Measurements from ENCODE around the gene BAHCC1. TPM values are rescaled to one million over a fixed set of nuclear protein-coding genes. Genes with fewer than 3 reads are reported as not detected.
A peak's percentile ranks its signal among the peaks of the same experiment; 100 is the strongest.

The BAHCC1 gene
- total RNA-seq, 2 experiments from 2014 or later = 0.05 TPM; not detected in 1

DNA sequence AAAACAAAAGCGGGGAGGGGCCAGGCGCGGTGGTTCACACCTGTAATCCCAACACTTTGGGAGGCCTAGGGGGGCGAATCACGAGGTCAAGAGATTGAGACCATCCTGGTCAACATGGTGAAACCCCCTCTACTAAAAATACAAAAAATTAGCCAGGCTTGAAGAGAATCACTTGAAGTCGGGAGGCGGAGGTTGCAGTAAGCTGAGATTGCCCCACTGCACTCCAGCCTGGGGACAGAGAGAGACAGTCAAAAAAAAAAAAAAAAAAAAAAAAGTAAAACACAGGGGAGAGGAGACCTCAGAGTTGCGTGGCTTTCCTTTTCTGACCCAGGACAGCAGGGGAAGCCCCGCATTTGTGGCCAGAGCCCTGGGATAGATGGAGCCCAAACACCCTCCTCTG, 97.4 kb downstream of the BAHCC1 start:
- intact Hi-C loops (cut with DNase I, micrococcal nuclease) = no loop called here
- H3K9me3 Mint-ChIP-seq (ENCODE audit: low read depth) = no peaks in the 10 kb centered on the region
- peaks cover 2% of the 10 kb centered on the region for H3K27me3 Mint-ChIP-seq
- POLR2A ChIA-PET = no interaction called here
- no peak overlapping the region for H3K4me3 Mint-ChIP-seq
- no peaks in the 10 kb centered on the region for H3K4me1 Mint-ChIP-seq
- no peak for ATAC-seq
- no peak overlapping the region for H3K27ac Mint-ChIP-seq
- CTCF ChIA-PET = interaction anchor here (0.6 kb wide), 2 partner anchors 715 to 1634 kb away, joined by 4 read pairs; no protein-coding TSS in a partner anchor
- H3K36me3 Mint-ChIP-seq (ENCODE audit: low read depth) = no peaks in the 10 kb centered on the region
- no peak for DNase-seq

DNA sequence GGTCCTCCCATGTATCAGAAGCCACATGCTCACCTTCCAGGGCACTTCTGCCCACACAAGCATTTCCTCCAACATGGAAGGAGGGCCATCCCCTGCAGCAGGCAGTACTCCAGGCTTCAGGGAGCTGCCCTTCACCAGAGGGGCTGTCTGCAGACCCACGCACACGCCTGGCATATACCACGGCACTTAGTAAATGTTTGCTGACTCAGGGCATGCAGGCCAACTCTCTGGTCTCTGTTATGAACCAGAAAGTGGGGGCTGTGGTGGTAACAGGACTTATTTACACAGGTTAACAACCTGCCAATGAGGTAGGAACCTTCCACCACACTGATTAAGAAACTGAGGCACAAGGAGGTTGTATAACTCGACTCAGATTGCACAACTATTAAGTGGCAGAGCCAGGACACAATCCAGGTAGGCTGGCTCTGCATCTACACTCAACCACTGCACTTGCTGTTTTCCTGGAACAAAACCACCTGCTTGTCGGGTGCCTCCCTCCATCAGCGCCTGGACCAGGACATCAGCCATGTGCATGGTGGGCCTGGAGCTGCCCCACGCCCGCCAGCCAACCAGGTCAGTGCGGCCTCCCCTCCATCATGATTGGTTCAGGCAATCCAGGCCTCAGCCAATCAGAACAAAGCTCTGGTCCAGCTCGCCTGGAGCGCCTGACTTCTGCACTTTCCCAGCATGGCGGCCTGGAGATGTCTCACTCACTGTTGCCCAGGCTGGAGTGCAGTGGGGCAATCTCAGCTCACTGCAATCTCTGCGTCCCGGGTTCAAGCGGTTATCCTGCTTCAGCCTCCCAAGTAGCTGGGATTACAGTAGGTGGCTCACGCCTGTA, 98.2 kb downstream of the BAHCC1 start:
- no peaks in the 10 kb centered on the region for H3K4me1 Mint-ChIP-seq
- H3K4me3 Mint-ChIP-seq = no peak overlapping the region
- ChIA-PET POLR2A (interaction anchor here (0.6 kb wide), 1 partner anchor 537 kb away, joined by 6 read pairs; no protein-coding TSS in a partner anchor), CTCF (interaction anchor here (0.6 kb wide), 1 partner anchor 1634 kb away, joined by 4 read pairs; no protein-coding TSS in a partner anchor)
- H3K36me3 Mint-ChIP-seq (ENCODE audit: low read depth) = no peaks in the 10 kb centered on the region
- no peaks in the 10 kb centered on the region for H3K9me3 Mint-ChIP-seq (ENCODE audit: low read depth)
- intact Hi-C loops (cut with DNase I, micrococcal nuclease) = no loop called here
- ATAC-seq (no peak), DNase-seq (no peak)
- peaks cover 6% of the 10 kb centered on the region for H3K27me3 Mint-ChIP-seq
- H3K27ac Mint-ChIP-seq = no peak overlapping the region

DNA sequence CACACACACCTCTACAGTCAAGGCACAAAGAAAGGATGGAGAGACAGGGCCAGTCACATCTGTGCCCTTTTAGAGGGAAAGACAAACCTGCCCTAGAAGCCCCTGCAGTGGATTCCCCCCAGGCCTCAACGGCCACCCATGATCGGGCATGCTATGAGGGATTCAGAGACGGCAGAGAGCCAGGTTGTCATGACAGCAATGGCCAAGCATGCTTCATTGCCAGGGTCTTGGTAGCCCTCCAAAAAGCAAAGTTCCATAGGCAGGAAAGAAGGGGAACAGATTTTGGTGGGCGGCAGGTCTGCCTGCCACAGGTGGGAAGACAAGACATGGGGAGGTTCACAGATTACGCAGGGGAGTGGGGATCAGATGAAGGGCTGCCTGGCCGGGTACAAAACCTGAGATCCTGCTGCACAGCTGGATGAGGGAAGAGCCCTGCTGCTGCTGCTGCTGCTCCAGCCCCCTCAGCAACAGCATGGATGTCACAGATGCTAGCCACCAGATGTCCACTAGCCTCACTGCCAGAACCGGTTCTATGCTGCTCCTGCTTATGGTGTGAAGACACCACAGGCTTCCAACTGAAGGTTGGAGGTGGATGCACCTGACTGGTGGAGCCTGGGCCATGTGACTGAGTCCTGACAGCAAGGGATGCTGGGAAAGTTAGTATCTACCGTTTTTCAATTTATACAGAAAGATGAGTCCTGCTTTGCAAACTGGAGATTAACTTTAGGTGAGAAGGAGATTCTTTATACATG, 99.5 kb downstream of the BAHCC1 start:
- DNase-seq (peak; percentile 51), ATAC-seq (peak; percentile 84)
- H3K27ac Mint-ChIP-seq = no peak overlapping the region
- no peaks in the 10 kb centered on the region for H3K36me3 Mint-ChIP-seq (ENCODE audit: low read depth)
- CTCF ChIA-PET = no interaction called here
- peaks cover 8% of the 10 kb centered on the region for H3K27me3 Mint-ChIP-seq
- H3K4me3 Mint-ChIP-seq = no peak overlapping the region
- H3K4me1 Mint-ChIP-seq = no peaks in the 10 kb centered on the region
- intact Hi-C loops (cut with DNase I, micrococcal nuclease) = no loop called here
- POLR2A ChIA-PET = no interaction called here
- no peaks in the 10 kb centered on the region for H3K9me3 Mint-ChIP-seq (ENCODE audit: low read depth)

DNA sequence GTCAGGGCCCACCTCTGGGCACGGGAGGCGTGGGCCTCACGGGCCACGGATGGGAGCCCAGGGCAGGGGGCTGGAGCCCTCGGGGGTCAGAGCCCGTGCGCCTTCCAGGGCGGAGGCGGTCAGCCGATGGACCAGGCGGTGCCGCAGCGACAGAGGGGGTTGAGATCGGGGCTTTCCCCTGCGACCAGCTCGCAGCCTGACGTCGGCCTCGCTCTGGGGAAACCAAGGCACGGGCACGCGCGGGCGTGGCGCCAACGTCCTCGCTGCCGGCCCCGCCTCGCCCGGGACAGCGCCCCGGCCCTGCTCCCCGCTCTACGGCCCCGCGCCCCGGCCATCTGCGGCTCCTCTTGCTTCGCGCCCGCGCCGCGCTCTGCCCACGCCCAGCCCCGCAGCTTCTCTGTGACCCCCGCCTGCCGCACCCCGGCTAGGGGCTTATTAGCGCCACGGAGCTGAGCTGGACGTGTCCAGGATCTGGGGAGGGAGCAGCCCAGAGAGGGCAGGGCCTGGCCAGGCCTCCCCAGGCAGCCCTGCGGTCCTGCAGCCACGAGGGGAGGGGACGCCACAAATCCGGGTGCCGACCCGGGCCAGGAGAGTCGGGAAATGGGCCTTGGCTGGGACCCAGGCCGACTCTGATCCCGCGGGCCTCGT, 103.8 kb downstream of the BAHCC1 start:
- Mint-ChIP-seq H3K9me3 (ENCODE audit: low read depth) (no peaks in the 10 kb centered on the region), H3K36me3 (ENCODE audit: low read depth) (no peaks in the 10 kb centered on the region), H3K27ac (no peak overlapping the region), H3K4me1 (no peaks in the 10 kb centered on the region), H3K27me3 (peaks cover 8% of the 10 kb centered on the region), H3K4me3 (no peak overlapping the region)
- DNase-seq (no peak), ATAC-seq (no peak)
- intact Hi-C loops (cut with DNase I, micrococcal nuclease) = no loop called here
- POLR2A ChIA-PET = no interaction called here
- CTCF ChIA-PET = interaction anchor here (0.7 to 1.2 kb wide), 2 partner anchors 10 kb away, joined by 3 to 4 read pairs; no protein-coding TSS in a partner anchor

DNA sequence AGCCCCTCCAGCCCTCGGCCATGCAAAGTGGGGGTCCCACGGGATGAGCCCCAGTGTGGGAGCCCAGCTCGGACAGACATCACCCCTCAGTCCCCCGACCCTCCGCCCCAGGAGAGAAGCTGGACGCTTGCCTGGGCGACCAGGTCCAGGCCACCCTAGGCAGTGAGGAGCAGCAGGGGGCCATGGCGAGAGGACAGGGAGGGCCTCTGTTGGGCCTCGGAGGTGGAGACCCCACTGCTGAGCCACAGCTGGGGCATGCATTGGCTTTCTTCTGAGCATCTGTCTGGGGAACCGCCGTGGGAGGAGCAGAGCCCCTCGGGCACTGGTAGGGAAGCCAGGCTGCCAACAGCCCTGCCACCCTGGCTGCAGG, 104.3 kb downstream of the BAHCC1 start:
- no peak overlapping the region for H3K4me3 Mint-ChIP-seq
- CTCF ChIA-PET = interaction anchor here (0.8 kb wide), 1 partner anchor 177 kb away, joined by 3 read pairs; no protein-coding TSS in a partner anchor
- POLR2A ChIA-PET = interaction anchor here (1.4 kb wide), 1 partner anchor 9 kb away, joined by 3 read pairs; no protein-coding TSS in a partner anchor
- no peak overlapping the region for H3K27ac Mint-ChIP-seq
- intact Hi-C loops (cut with DNase I, micrococcal nuclease) = no loop called here
- no peaks in the 10 kb centered on the region for H3K9me3 Mint-ChIP-seq (ENCODE audit: low read depth)
- H3K27me3 Mint-ChIP-seq = peaks cover 8% of the 10 kb centered on the region
- ATAC-seq (no peak), DNase-seq (no peak)
- no peaks in the 10 kb centered on the region for H3K4me1 Mint-ChIP-seq
- H3K36me3 Mint-ChIP-seq (ENCODE audit: low read depth) = no peaks in the 10 kb centered on the region

DNA sequence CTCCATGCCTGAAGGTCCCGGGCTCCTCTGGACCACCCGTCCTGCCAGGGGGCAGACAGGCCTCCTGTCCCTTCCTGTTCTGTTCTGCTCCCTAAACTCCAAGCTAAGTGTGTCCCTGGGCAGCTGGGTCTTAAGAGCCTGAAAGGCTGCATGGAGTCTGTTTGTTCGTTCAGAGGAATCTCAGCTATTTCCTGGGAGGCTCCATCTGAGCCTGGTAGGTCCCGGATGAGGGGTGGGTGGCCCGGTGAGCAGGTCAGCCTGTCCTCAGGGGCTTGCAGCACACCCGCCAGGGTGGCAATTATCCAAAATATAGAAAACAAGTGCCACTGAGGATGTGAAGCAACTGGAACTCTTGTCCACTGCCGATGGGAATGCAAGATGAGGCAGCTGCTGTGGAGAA, 104.8 kb downstream of the BAHCC1 start:
- intact Hi-C loops (cut with DNase I, micrococcal nuclease) = no loop called here
- ChIA-PET POLR2A (interaction anchor here (1.4 kb wide), 1 partner anchor 8 kb away, joined by 3 read pairs; no protein-coding TSS in a partner anchor), CTCF (interaction anchor here (0.8 kb wide), 1 partner anchor 177 kb away, joined by 3 read pairs; no protein-coding TSS in a partner anchor)
- Mint-ChIP-seq H3K4me1 (no peaks in the 10 kb centered on the region), H3K9me3 (ENCODE audit: low read depth) (no peaks in the 10 kb centered on the region), H3K27me3 (peaks cover 8% of the 10 kb centered on the region), H3K27ac (no peak overlapping the region), H3K4me3 (no peak overlapping the region), H3K36me3 (ENCODE audit: low read depth) (no peaks in the 10 kb centered on the region)
- ATAC-seq (no peak), DNase-seq (no peak)

DNA sequence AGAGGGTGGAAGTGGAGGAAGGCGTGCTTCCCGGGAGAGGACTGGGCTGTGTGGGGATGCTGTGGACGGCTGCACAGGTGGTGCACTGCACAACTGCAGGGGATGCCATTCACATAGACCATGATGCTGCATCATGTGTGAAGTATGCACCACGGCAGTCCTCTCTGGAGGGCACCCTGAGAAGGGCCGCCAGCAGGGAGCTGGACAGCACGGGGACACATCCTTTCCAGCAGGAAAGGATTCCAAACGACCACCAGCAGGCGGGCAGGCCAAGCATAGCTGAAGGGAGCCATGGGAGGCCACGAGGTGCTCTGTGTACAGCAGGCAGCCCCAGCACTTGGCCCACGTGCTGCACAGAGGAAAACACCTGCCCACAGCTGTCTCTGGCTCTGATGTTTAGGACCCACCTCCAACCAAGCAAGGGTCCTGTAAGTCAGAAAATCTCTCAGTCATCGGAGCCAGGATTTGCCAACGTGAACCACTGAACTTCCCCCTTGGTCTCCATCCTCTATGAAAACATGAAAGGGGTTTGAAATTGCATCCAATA, 107.3 kb downstream of the BAHCC1 start:
- Mint-ChIP-seq H3K4me3 (no peak overlapping the region), H3K36me3 (ENCODE audit: low read depth) (no peaks in the 10 kb centered on the region), H3K27me3 (peaks cover 5% of the 10 kb centered on the region), H3K9me3 (ENCODE audit: low read depth) (no peaks in the 10 kb centered on the region), H3K27ac (no peak overlapping the region), H3K4me1 (no peaks in the 10 kb centered on the region)
- intact Hi-C loops (cut with DNase I, micrococcal nuclease) = no loop called here
- POLR2A ChIA-PET = no interaction called here
- DNase-seq (no peak), ATAC-seq (no peak)
- CTCF ChIA-PET = no interaction called here

DNA sequence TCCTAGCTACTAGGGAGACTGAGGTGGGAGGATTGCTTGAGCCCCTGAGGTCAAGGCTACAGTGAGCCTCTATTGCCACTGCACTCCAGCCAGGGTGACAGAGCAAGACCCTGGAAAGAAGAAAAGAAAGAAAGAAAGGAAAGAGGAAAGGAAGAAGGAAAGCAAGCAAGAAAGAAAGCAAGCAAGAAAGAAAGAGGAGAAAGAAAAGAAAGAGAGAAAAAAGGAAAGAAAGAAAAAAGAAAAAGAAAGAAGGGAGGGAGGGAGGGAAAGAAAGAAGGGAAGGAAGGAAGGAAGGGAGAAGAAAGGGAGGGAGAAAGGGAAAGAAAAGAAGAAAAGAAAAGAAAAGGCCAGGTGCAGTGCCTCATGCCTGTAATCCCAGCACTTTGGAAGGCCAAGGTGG, 108.4 kb downstream of the BAHCC1 start:
- Mint-ChIP-seq H3K4me1 (peaks cover 2% of the 10 kb centered on the region), H3K27ac (no peak overlapping the region), H3K27me3 (no peaks in the 10 kb centered on the region), H3K9me3 (ENCODE audit: low read depth) (no peaks in the 10 kb centered on the region), H3K36me3 (ENCODE audit: low read depth) (peaks cover 7% of the 10 kb centered on the region), H3K4me3 (no peak overlapping the region)
- intact Hi-C loops (cut with DNase I, micrococcal nuclease) = no loop called here
- ATAC-seq (no peak), DNase-seq (no peak)
- ChIA-PET CTCF (no interaction called here), POLR2A (no interaction called here)

DNA sequence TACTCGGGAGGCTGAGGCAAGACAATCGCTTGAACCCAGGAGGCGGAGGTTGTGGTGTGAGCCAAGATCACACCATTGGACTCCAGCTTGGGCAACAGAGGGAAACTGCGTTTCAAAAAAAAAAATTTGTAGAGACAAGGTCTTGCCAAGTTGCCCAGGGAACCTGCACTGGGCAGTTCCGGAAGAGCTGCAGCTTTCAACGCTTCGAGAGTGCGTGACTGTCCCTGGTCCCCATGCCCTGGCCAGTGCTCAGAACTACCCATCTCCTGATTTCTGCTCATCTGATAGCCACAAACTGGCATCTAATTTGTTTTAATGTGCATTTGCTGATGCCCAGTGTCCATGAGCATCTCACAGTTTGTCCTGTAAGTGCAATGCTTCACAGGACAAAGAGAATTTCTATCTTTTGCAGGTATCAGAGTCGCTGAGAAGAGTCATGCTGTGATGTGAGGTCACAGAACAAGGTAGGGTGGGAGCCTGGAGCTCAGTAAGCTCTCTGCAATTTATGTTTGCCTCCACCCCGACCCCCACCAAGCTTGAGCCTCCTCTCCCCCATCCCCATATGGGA, 113.5 kb downstream of the BAHCC1 start:
- Mint-ChIP-seq H3K36me3 (ENCODE audit: low read depth) (peaks cover 44% of the 10 kb centered on the region), H3K4me1 (peaks cover 12% of the 10 kb centered on the region), H3K9me3 (ENCODE audit: low read depth) (no peaks in the 10 kb centered on the region), H3K27me3 (no peaks in the 10 kb centered on the region), H3K27ac (peak overlapping the region; percentile 86), H3K4me3 (peak overlapping the region; percentile 97)
- intact Hi-C loops (cut with DNase I, micrococcal nuclease) = loop anchor here in 1 of 2 experiments (2.0 kb wide), 2 partner anchors 24 to 114 kb away; partner anchors contain the start of gene BAHCC1
- DNase-seq (peak; percentile 22), ATAC-seq (no peak)
- CTCF ChIA-PET = interaction anchor here (0.6 to 1.4 kb wide), 4 partner anchors 10 to 215 kb away, joined by 3 read pairs; no protein-coding TSS in a partner anchor
- POLR2A ChIA-PET = interaction anchor here (0.6 to 1.0 kb wide), 4 partner anchors 9 to 1662 kb away, joined by 3 to 5 read pairs (median 3); no protein-coding TSS in a partner anchor

DNA sequence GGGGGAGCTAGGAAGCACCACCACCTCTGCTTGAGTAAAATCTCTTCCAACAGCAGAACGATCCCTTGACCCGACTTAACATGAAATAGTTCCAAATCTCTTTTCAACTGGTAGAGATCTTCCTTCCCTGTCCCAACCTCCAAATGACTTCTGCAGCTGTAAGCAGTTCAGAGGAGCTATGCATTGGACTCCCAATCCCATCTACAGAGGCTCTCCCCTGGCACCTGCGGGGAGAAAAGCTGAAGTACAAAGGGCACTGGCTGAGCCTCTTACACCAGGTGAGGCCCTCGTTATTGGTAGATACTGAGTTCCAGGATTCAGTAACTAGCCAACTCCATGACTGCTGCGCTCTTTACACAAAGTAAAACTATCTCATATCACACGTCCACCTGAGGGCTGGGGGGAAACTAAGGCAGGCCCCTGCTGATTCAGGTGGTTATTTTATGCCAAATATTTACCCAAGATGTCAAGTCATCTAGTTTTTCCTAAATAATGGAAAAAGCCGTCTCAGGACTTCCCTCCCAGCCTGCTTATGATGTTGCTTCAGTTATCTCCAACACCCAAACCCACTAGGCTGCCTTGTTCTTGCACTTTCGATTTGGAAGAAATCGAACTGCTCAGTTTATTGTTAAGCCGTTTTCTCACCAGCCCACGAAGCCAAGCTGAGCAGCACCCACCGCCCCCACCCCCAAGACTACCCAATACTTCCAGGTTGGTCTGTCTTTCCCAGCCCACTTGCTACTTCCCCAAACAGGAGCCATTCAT, 114.1 kb downstream of the BAHCC1 start:
- H3K4me3 Mint-ChIP-seq = peak overlapping the region; percentile 97
- peak; percentile 58 for DNase-seq
- peaks cover 12% of the 10 kb centered on the region for H3K4me1 Mint-ChIP-seq
- no peak for ATAC-seq
- intact Hi-C loops (cut with DNase I, micrococcal nuclease) = loop anchor here in 1 of 2 experiments (2.0 kb wide), 2 partner anchors 25 to 115 kb away; partner anchors contain the start of gene BAHCC1
- peaks cover 44% of the 10 kb centered on the region for H3K36me3 Mint-ChIP-seq (ENCODE audit: low read depth)
- CTCF ChIA-PET = interaction anchor here (0.7 to 1.4 kb wide), 3 partner anchors 9 to 216 kb away, joined by 3 to 4 read pairs (median 3); no protein-coding TSS in a partner anchor
- peak overlapping the region; percentile 86 for H3K27ac Mint-ChIP-seq
- no peaks in the 10 kb centered on the region for H3K27me3 Mint-ChIP-seq
- no peaks in the 10 kb centered on the region for H3K9me3 Mint-ChIP-seq (ENCODE audit: low read depth)
- POLR2A ChIA-PET = interaction anchor here (0.6 to 1.0 kb wide), 4 partner anchors 9 to 1662 kb away, joined by 3 to 5 read pairs (median 3); no protein-coding TSS in a partner anchor

Data from activated CD4-positive, alpha-beta T cell treated with anti-CD3 and anti-CD28 coated beads for 36 hours (primary cell).